ENCODE results near the gene CASP8. TPM values are rescaled to one million over a fixed set of nuclear protein-coding genes. Genes with fewer than 3 reads are reported as not detected.
"Not testable (repeated sequence)": the region's sequence is repeated elsewhere in the genome, so short reads cannot be mapped to it uniquely, and the experiment has no call there.

CASP8 gene
- total RNA-seq, 1 donor from 2014 or later, result 2.1 TPM

GRCh38 chr2:201276511-201276910 lies 16.2 kb downstream of the CASP8 start:
- no peak overlapping the region for H3K4me3 ChIP-seq
- DNase-seq (ENCODE audit: low spot score), result no peak
- Mint-ChIP-seq H3K36me3 (no peaks in the 10 kb centered on the region), H3K9me3 (no peaks in the 10 kb centered on the region), H3K4me1 (no peaks in the 10 kb centered on the region), H3K4me3 (no peak overlapping the region), H3K27me3 (ENCODE audit: insufficient read depth, low read depth) (no peaks in the 10 kb centered on the region), H3K27ac (no peak overlapping the region)
- H3K4me2 ChIP-seq, result no peak overlapping the region
- no peak overlapping the region for H3K27ac ChIP-seq
- no peaks in the 10 kb centered on the region for H3F3A ChIP-seq (ENCODE audit: low read depth)
- TF ChIP-seq EZH2 (IDR thresholded peaks at IDR 0.05) (no peak), CTCF (IDR thresholded peaks at IDR 0.05) (no peak)
- no peaks in the 10 kb centered on the region for H3K4me1 ChIP-seq
- no peaks in the 10 kb centered on the region for H4K20me1 ChIP-seq (ENCODE audit: low read depth)
- H3K27me3 ChIP-seq, result no peaks in the 10 kb centered on the region
- H2AFZ ChIP-seq (replicated peaks), result peak overlapping the region; percentile 42
- no peaks in the 10 kb centered on the region for H3K9me3 ChIP-seq (ENCODE audit: low read depth)
- no peak overlapping the region for H3K9ac ChIP-seq
- no peaks in the 10 kb centered on the region for H3K79me2 ChIP-seq (ENCODE audit: low read depth)
- H3K36me3 ChIP-seq, result no peaks in the 10 kb centered on the region

GRCh38 chr2:201279079-201279478 lies 18.7 kb downstream of the CASP8 start:
- no peak for TF ChIP-seq EZH2 (IDR thresholded peaks at IDR 0.05)
- no peak for TF ChIP-seq EZH2phosphoT487 (IDR thresholded peaks at IDR 0.05)

DNA sequence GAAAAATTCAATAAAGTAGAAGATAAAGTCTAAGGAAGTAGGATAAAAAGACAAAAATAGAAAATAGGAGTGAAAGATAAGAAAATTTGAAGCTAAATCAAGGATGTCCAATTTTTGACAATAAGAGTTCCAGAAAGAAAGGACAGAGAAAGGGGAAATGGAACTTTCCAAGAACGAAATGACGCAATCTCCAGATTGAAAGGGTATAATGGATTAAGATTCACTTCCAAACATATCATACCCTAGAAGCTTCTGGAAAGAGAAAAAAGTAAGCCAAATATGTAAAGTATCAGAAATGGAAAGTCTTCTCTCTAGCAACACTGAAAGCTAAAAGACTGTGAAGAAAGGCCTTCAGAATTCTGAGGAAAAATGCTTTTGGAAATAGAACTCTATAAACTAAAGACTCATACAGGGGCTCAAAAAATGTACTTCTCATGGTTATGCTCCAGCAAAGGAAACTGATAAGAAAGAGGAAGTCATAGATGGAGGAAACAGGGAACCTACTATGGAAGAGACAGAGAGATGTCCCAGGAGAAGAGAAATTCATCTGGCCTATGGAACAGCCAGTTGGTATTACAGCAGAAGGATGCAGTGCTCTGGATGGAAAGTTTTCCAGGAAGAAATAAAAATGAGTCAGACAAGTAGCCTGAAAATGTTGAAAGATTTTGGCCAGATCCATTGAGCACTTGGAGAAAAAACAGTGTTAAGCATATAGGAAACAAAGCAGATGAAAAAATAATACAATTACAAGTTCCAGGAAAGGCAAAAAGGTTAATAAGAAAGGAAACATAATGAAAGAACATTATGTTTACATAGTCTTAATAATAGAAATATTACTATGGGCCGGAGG lies 20.1 kb downstream of the CASP8 start:
- Histone ChIP-seq H2AFZ (replicated peaks) (no peak overlapping the region), H3K4me2 (no peak overlapping the region), H3K27me3 (no peaks in the 10 kb centered on the region), H3K9me3 (ENCODE audit: low read depth) (no peaks in the 10 kb centered on the region), H3K27ac (no peak overlapping the region), H3K4me3 (no peak overlapping the region), H3K4me1 (no peaks in the 10 kb centered on the region), H3K79me2 (ENCODE audit: low read depth) (no peaks in the 10 kb centered on the region), H3F3A (ENCODE audit: low read depth) (no peaks in the 10 kb centered on the region), H3K9ac (no peak overlapping the region), H3K36me3 (no peaks in the 10 kb centered on the region), H4K20me1 (ENCODE audit: low read depth) (no peaks in the 10 kb centered on the region)
- no peak for TF ChIP-seq EZH2 (IDR thresholded peaks at IDR 0.05)
- TF ChIP-seq EZH2phosphoT487 (IDR thresholded peaks at IDR 0.05), result no peak
- TF ChIP-seq CTCF (IDR thresholded peaks at IDR 0.05), result no peak
- Mint-ChIP-seq H3K4me3 (no peak overlapping the region), H3K36me3 (peaks cover 2% of the 10 kb centered on the region), H3K9me3 (no peaks in the 10 kb centered on the region), H3K27ac (no peak overlapping the region), H3K4me1 (no peaks in the 10 kb centered on the region), H3K27me3 (ENCODE audit: insufficient read depth, low read depth) (no peaks in the 10 kb centered on the region)
- no peak for DNase-seq (ENCODE audit: low spot score)

More at GRCh38 chr2:201279079-201279478, 18.7 kb downstream of the CASP8 start:
- Histone ChIP-seq H3K27me3 (no peaks in the 10 kb centered on the region), H3K9ac (no peak overlapping the region), H3K27ac (no peak overlapping the region), H3F3A (ENCODE audit: low read depth) (no peaks in the 10 kb centered on the region), H3K9me3 (ENCODE audit: low read depth) (no peaks in the 10 kb centered on the region), H3K4me1 (no peaks in the 10 kb centered on the region), H4K20me1 (ENCODE audit: low read depth) (no peaks in the 10 kb centered on the region), H3K4me2 (no peak overlapping the region), H3K79me2 (ENCODE audit: low read depth) (no peaks in the 10 kb centered on the region), H3K36me3 (no peaks in the 10 kb centered on the region), H3K4me3 (no peak overlapping the region), H2AFZ (replicated peaks) (no peak overlapping the region)
- no peaks in the 10 kb centered on the region for H3K36me3 Mint-ChIP-seq
- H3K27me3 Mint-ChIP-seq (ENCODE audit: insufficient read depth, low read depth), result no peaks in the 10 kb centered on the region
- DNase-seq (ENCODE audit: low spot score), result no peak
- no peaks in the 10 kb centered on the region for H3K9me3 Mint-ChIP-seq
- no peaks in the 10 kb centered on the region for H3K4me1 Mint-ChIP-seq
- no peak overlapping the region for H3K27ac Mint-ChIP-seq
- H3K4me3 Mint-ChIP-seq, result no peak overlapping the region

- Mint-ChIP-seq H3K36me3 (peaks cover 4% of the 10 kb centered on the region), H3K9me3 (peaks cover 2% of the 10 kb centered on the region), H3K4me3 (no peak overlapping the region), H3K4me1 (no peaks in the 10 kb centered on the region), H3K27me3 (ENCODE audit: insufficient read depth, low read depth) (no peaks in the 10 kb centered on the region), H3K27ac (no peak overlapping the region)
- H4K20me1 ChIP-seq (ENCODE audit: low read depth), result no peaks in the 10 kb centered on the region
- no peak for DNase-seq (ENCODE audit: low spot score)
- H3F3A ChIP-seq (ENCODE audit: low read depth), result no peaks in the 10 kb centered on the region
- H3K9me3 ChIP-seq (ENCODE audit: low read depth), result no peaks in the 10 kb centered on the region
- no peaks in the 10 kb centered on the region for H3K4me1 ChIP-seq
- H3K27ac ChIP-seq, result no peak overlapping the region
- no peaks in the 10 kb centered on the region for H3K27me3 ChIP-seq
- TF ChIP-seq EZH2phosphoT487 (IDR thresholded peaks at IDR 0.05) (no peak), CTCF (IDR thresholded peaks at IDR 0.05) (no peak), EZH2 (IDR thresholded peaks at IDR 0.05) (no peak)
- H3K4me3 ChIP-seq, result no peak overlapping the region
- H3K36me3 ChIP-seq, result no peaks in the 10 kb centered on the region
- H3K4me2 ChIP-seq, result no peak overlapping the region
- no peak overlapping the region for H3K9ac ChIP-seq
- no peaks in the 10 kb centered on the region for H3K79me2 ChIP-seq (ENCODE audit: low read depth)
- H2AFZ ChIP-seq (replicated peaks), result no peak overlapping the region
These were observed 25.2 kb downstream of the CASP8 start for GRCh38 chr2:201285499-201285898.

GRCh38 chr2:201290457-201291148 lies 30.3 kb downstream of the CASP8 start:
- not testable (repeated sequence) for H3K79me2 ChIP-seq (ENCODE audit: low read depth); H3K4me3 Mint-ChIP-seq; H3K9ac ChIP-seq; H3K36me3 Mint-ChIP-seq; H2AFZ ChIP-seq (replicated peaks); H3K27ac ChIP-seq; H3K27me3 Mint-ChIP-seq (ENCODE audit: insufficient read depth, low read depth); H3K27ac Mint-ChIP-seq; H3K27me3 ChIP-seq; DNase-seq (ENCODE audit: low spot score); H3K9me3 Mint-ChIP-seq; H3K4me1 Mint-ChIP-seq; H3K36me3 ChIP-seq; H3F3A ChIP-seq (ENCODE audit: low read depth); H3K9me3 ChIP-seq (ENCODE audit: low read depth); H3K4me2 ChIP-seq; H4K20me1 ChIP-seq (ENCODE audit: low read depth); H3K4me3 ChIP-seq; H3K4me1 ChIP-seq
